A549 (cell line): ENCODE data around the gene PHF2. TPM values are rescaled to one million over a fixed set of nuclear protein-coding genes. Genes with fewer than 3 reads are reported as not detected.

Experiments
- ATAC-seq, 2 experiments: fragments of 200-7000 bp in 1 of 2; fragments of >200 bp in 1 of 2; cut with Nextera tagmentation in 1 of 2; cut with Tn5 transposase in 1 of 2; 3 replicates each; pipeline versions ENCODE4 v1.8.0 to v1.9.1; 2018 to 2020; ENCODE audit warnings: mild to moderate bottlenecking in 1 of 2, moderate library complexity in 1 of 2
- CTCF ChIA-PET: fragments of 300-600 bp; sonication (Branson Sonifier 250); formaldehyde crosslinking; extraction: SDS; loops from one replicate; lab custom pipeline; 2021; ENCODE audit warnings: antibody characterized with exemption, inconsistent platforms; lab: Yijun Ruan, JAX
- POLR2A ChIA-PET: fragments of 350-600 bp; formaldehyde crosslinking; extraction: SDS; loops from one replicate; lab custom pipeline; 2021; ENCODE audit warnings: antibody characterized with exemption, inconsistent platforms; lab: Yijun Ruan, JAX
- DNase-seq, 2 experiments: peaks; one replicate each; pipeline versions ENCODE4 v3.0.0 to v3.0.0-alpha.2; 2011 to 2016; ENCODE audit warnings: low read depth in 1 of 2, low spot score in 1 of 2
- FAIRE-seq: peaks from 2 replicates; lab custom pipeline; 2011; peaks lifted over from hg19 to GRCh38; lab: Jason Lieb, UNC
- H3K27ac ChIP-seq, 2 experiments: fragments of >200 bp; sonication (Bioruptor Twin); formaldehyde crosslinking; 3 replicates each; pipeline ENCODE4 v1.5.1; 2016 to 2017
- H3K4me1 ChIP-seq: fragments of >200 bp; sonication (Bioruptor Twin); formaldehyde crosslinking; 3 replicates; pipeline ENCODE4 v1.6.1; 2016
- H3K4me2 ChIP-seq: fragments of >200 bp; sonication (Bioruptor Twin); formaldehyde crosslinking; 3 replicates; pipeline ENCODE4 v1.6.1; 2016
- H3K4me3 ChIP-seq: fragments of >200 bp; sonication (Bioruptor Twin); formaldehyde crosslinking; 3 replicates; pipeline ENCODE4 v1.5.1; 2016
- H3K9me3 ChIP-seq: fragments of >200 bp; sonication (Bioruptor Twin); formaldehyde crosslinking; 3 replicates; pipeline ENCODE4 v1.6.1; 2016
- CEBPB ChIP-seq, 2 experiments: fragments of >200 bp in 1 of 2; sonication (Bioruptor Twin) in 1 of 2; formaldehyde crosslinking in 1 of 2; IDR thresholded peaks; 2 replicates each; pipeline ENCODE4 v1.6.1; 2012 to 2016
- CHD4 ChIP-seq: fragments of 200-600 bp; sonication (generic); IDR thresholded peaks from 2 replicates; pipeline ENCODE4 v1.6.1; 2016; ENCODE audit warnings: antibody characterized with exemption, mild to moderate bottlenecking, borderline replicate concordance
- EHF ChIP-seq: fragments of 250-450 bp; sonication (Bioruptor Pico); IDR thresholded peaks from 2 replicates; pipeline ENCODE4 v1.5.0; 2020; ENCODE audit warnings: mild to moderate bottlenecking
- ESRRA ChIP-seq: fragments of 150-350 bp; IDR thresholded peaks from 2 replicates; pipeline ENCODE4 v1.6.1; 2014; ENCODE audit warnings: mild to moderate bottlenecking, low read length, borderline replicate concordance
- GATA3 ChIP-seq: IDR thresholded peaks from 2 replicates; pipeline ENCODE4 v1.6.1; 2012; ENCODE audit warnings: borderline replicate concordance
- HDAC2 ChIP-seq: fragments of 200-600 bp; sonication (generic); IDR thresholded peaks from 2 replicates; pipeline ENCODE4 v1.6.1; 2016
- JUN ChIP-seq, 2 experiments: fragments of >200 bp; sonication (Bioruptor Twin); formaldehyde crosslinking; IDR thresholded peaks; 2 replicates in 1 of 2; 3 replicates in 1 of 2; pipeline ENCODE4 v1.6.1; 2016 to 2017
- JUNB ChIP-seq: fragments of >200 bp; sonication (Bioruptor Twin); formaldehyde crosslinking; IDR thresholded peaks from 2 replicates; pipeline ENCODE4 v1.6.1; 2016
- KDM5A ChIP-seq: fragments of 200-600 bp; sonication (generic); IDR thresholded peaks from 2 replicates; pipeline ENCODE4 v1.6.1; 2016; ENCODE audit warnings: antibody characterized with exemption, mild to moderate bottlenecking
- MAZ ChIP-seq: fragments of 150-350 bp; IDR thresholded peaks from 2 replicates; pipeline ENCODE4 v1.6.1; 2014; ENCODE audit warnings: antibody characterized with exemption, low read depth, low read length, borderline replicate concordance
- POLR2A ChIP-seq: IDR thresholded peaks from 2 replicates; pipeline ENCODE4 v1.6.1; 2012; ENCODE audit warnings: mild to moderate bottlenecking, low read length
- RCOR1 ChIP-seq: fragments of 150-350 bp; IDR thresholded peaks from 2 replicates; pipeline ENCODE4 v1.6.1; 2014; ENCODE audit warnings: antibody characterized with exemption, low read length, low read depth
- SMC3 ChIP-seq: fragments of >200 bp; sonication (Bioruptor Twin); formaldehyde crosslinking; IDR thresholded peaks from 3 replicates; pipeline ENCODE4 v1.6.1; 2018; ENCODE audit warnings: inconsistent platforms
- SREBF2 ChIP-seq: fragments of 450-650 bp; IDR thresholded peaks from 2 replicates; pipeline ENCODE4 v1.6.1; 2014; ENCODE audit warnings: mild to moderate bottlenecking, moderate library complexity
- WGBS: methylation state at CpG from one replicate; pipeline ENCODE4 v1.1.6; 2017; ENCODE audit errors: missing lambda C conversion rate; 5-methylcytosine and 5-hydroxymethylcytosine counted together
- polyA plus RNA-seq, 4 experiments: library from polyadenylated mRNA; depleted of rRNA in 3 of 4; stranded (reverse); fragments of >200 nt; fragmentation: RNase III in 1 of 4; extraction: RNeasy Plus Mini Kit Qiagen cat#74134 plus additional on column Dnase treatment in 1 of 4; gene quantifications; 2 replicates in 3 of 4; 3 replicates in 1 of 4; pipeline ENCODE4 v1.2.3, GENCODE V29; 2011 to 2017
- TF ChIP-seq, protein P1 (sequence below): fragments of 200-600 bp; sonication (generic); IDR thresholded peaks from 2 replicates; pipeline ENCODE4 v1.6.1; 2016; ENCODE audit warnings: antibody characterized with exemption, mild to moderate bottlenecking, moderate library complexity
- TF ChIP-seq, protein P2 (sequence below): fragments of >200 bp; sonication (Bioruptor Twin); formaldehyde crosslinking; IDR thresholded peaks from 3 replicates; pipeline ENCODE4 v1.5.1; 2016

The PHF2 gene
- polyA plus RNA-seq, 2 of the 4 experiments (the other 2 are of a cell fraction), result 9.6 to 12.2 TPM

DNA sequence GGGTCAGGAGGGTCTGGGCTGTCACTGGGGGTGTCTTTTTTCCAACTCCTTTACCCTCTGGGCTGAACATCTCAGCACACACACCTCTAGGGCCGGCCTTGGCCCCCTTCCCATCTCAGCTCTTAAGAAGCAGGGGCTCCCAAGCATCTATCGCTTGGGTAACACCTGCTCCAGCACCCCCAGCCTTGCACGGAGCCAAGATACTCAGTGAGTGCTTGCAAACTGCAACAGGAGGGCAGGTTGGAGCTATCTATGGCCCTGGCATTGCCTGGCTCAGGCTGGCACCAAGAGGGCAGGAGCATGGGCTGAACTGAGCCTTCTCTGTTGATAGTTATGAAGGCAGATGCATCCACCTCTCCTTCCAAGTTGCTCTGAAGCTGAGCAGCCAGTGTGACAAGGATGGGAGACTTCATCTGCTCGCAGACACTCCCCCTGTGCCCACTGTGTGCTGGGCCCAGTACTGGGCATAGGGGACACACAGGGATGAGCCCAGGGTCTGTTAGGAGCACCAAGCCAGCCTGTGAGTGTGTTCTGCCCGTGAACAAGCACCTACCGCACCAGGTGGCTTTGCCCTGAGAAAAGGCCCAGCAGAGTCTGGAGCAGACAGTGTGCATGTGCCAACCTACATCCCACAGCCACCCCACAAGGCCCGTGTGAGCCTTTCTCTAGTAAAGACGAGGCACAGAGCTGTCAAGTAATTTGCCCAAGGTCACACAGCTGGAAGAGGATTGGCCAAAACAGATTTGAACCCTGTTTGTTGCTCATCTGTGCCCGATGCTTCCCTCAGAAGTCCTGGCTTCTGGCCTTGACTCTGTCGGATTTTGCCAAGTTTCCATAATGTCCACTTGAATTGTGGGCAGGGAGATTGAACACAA is 58.2 kb downstream of the PHF2 start (continued):
- TF ChIP-seq, protein P1, sequence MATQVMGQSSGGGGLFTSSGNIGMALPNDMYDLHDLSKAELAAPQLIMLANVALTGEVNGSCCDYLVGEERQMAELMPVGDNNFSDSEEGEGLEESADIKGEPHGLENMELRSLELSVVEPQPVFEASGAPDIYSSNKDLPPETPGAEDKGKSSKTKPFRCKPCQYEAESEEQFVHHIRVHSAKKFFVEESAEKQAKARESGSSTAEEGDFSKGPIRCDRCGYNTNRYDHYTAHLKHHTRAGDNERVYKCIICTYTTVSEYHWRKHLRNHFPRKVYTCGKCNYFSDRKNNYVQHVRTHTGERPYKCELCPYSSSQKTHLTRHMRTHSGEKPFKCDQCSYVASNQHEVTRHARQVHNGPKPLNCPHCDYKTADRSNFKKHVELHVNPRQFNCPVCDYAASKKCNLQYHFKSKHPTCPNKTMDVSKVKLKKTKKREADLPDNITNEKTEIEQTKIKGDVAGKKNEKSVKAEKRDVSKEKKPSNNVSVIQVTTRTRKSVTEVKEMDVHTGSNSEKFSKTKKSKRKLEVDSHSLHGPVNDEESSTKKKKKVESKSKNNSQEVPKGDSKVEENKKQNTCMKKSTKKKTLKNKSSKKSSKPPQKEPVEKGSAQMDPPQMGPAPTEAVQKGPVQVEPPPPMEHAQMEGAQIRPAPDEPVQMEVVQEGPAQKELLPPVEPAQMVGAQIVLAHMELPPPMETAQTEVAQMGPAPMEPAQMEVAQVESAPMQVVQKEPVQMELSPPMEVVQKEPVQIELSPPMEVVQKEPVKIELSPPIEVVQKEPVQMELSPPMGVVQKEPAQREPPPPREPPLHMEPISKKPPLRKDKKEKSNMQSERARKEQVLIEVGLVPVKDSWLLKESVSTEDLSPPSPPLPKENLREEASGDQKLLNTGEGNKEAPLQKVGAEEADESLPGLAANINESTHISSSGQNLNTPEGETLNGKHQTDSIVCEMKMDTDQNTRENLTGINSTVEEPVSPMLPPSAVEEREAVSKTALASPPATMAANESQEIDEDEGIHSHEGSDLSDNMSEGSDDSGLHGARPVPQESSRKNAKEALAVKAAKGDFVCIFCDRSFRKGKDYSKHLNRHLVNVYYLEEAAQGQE, result no peak
- TF ChIP-seq, protein P2, sequence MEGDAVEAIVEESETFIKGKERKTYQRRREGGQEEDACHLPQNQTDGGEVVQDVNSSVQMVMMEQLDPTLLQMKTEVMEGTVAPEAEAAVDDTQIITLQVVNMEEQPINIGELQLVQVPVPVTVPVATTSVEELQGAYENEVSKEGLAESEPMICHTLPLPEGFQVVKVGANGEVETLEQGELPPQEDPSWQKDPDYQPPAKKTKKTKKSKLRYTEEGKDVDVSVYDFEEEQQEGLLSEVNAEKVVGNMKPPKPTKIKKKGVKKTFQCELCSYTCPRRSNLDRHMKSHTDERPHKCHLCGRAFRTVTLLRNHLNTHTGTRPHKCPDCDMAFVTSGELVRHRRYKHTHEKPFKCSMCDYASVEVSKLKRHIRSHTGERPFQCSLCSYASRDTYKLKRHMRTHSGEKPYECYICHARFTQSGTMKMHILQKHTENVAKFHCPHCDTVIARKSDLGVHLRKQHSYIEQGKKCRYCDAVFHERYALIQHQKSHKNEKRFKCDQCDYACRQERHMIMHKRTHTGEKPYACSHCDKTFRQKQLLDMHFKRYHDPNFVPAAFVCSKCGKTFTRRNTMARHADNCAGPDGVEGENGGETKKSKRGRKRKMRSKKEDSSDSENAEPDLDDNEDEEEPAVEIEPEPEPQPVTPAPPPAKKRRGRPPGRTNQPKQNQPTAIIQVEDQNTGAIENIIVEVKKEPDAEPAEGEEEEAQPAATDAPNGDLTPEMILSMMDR, result no peak
- TF ChIP-seq HDAC2, result no peak

DNA sequence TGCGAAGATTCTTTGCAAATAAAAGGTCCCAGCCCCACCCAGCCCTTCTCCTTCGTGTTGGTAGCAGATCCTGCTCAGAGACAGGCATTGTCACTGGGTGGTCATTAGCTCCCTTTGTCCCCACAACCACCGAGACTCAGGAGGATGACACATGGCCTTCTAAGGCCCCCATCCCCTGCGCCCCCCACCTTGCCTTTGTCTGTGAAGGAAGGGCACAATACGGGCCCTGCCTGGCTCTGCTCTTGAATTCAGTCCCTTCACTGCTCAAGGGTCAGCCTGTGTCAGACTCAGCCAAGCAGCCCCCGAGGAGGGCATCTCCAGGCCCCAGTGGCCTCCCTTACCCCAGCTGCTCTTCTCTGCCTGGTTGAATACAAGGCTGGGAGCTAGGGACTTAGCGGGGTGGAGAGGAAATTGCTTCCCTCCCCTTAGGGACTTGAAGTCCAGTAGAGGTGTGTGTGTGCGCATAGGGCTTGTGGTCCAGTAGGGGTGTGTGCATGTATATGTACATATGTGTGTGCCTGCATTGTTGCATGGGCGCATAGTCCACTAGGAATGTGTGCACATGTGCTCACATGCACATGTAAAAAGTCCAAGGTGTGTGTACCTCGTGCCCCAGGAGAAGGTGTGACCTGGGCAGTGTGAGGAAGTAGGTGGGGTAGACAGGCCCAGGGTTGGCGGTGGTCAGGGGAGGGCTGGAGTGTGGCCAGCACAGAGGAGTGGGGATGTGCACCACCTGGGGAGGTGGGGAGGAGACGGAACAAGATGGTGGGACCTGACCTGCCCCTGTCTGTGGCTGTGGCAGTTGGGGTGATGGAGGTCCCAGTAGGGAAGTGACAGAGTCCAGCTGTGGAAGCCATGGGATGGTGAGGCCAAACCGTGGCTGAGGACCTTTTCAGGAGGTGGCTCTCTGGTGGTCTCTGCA is 59.1 kb downstream of the PHF2 start:
- 87% methylated on average over 12 of the region's 13 CpGs for WGBS
- POLR2A ChIA-PET, result no interaction called here
- CTCF ChIA-PET, result interaction anchor here (1.8 kb wide), 1 partner anchor 47 kb away, joined by 4 read pairs; no protein-coding TSS in a partner anchor
- no peak overlapping the region for H3K4me3 ChIP-seq
- TF ChIP-seq, protein P1, result no peak
- TF ChIP-seq GATA3, result no peak
- no peak for TF ChIP-seq POLR2A
- no peak for TF ChIP-seq CHD4
- TF ChIP-seq SMC3, result no peak
- no peak for TF ChIP-seq ESRRA
- TF ChIP-seq KDM5A, result no peak
- TF ChIP-seq, protein P2, result no peak
- no peak for TF ChIP-seq CEBPB (IDR thresholded peaks at IDR 0.05)
- TF ChIP-seq SREBF2, result no peak
- TF ChIP-seq EHF (CRISPR knock-in tag), result no peak
- TF ChIP-seq JUN (IDR thresholded peaks at IDR 0.05), result no peak
- TF ChIP-seq MAZ, result no peak
- TF ChIP-seq RCOR1, result no peak
- no peak for TF ChIP-seq JUNB
- TF ChIP-seq, all 56 proteins: peak for 0
- DNase-seq, result no peak
- FAIRE-seq, result no peak
- peaks cover 2% of the 10 kb centered on the region; the same call in 1 of the 3 replicates for H3K9me3 ChIP-seq
- H3K4me2 ChIP-seq, result no peak overlapping the region
- H3K27ac ChIP-seq, result no peak overlapping the region
- no peaks in the 10 kb centered on the region for H3K4me1 ChIP-seq
- ATAC-seq, result no peak
